ENCODE results near the gene NCBP1. TPM values are rescaled to one million over a fixed set of nuclear protein-coding genes. Genes with fewer than 3 reads are reported as not detected.
A peak's percentile ranks its signal among the peaks of the same experiment; 100 is the strongest.
"Not testable (repeated sequence)": the region's sequence is repeated elsewhere in the genome, so short reads cannot be mapped to it uniquely, and the experiment has no call there.

Gene NCBP1
- total RNA-seq, 1 experiment from 2014 or later = 64.8 TPM

GRCh38 chr9:97672403-97672802 lies 38.8 kb downstream of the NCBP1 start:
- DNase-seq (ENCODE audit: low read depth) = no peak

- DNase-seq (ENCODE audit: low read depth) = no peak
Measured at GRCh38 chr9:97673922-97674321, 40.3 kb downstream of the NCBP1 start.

GRCh38 chr9:97675655-97676054 lies 42.0 kb downstream of the NCBP1 start:
- DNase-seq (ENCODE audit: low read depth) = no peak

- no peak for DNase-seq (ENCODE audit: low read depth)
Measured at GRCh38 chr9:97682242-97682641, 48.6 kb downstream of the NCBP1 start.

- DNase-seq (ENCODE audit: low read depth) = no peak
Measured at GRCh38 chr9:97688654-97689053, 55.0 kb downstream of the NCBP1 start.

- no peak for DNase-seq (ENCODE audit: low read depth)
Measured at GRCh38 chr9:97689401-97690180, 56.0 kb downstream of the NCBP1 start.

GRCh38 chr9:97694769-97695168 lies 61.1 kb downstream of the NCBP1 start:
- DNase-seq (ENCODE audit: low read depth) = no peak

- no peak for DNase-seq (ENCODE audit: low read depth)
Measured at GRCh38 chr9:97695390-97695789, 61.8 kb downstream of the NCBP1 start.

GRCh38 chr9:97695995-97696802 lies 62.6 kb downstream of the NCBP1 start:
- DNase-seq (ENCODE audit: low read depth) = no peak

- peak; percentile 92 for DNase-seq (ENCODE audit: low read depth)
Measured at GRCh38 chr9:97696803-97697601, 63.4 kb downstream of the NCBP1 start, which contains the start of gene XPA. TSS of gene XPA (minus strand) at chr9:97697340. CDS start at chr9:97697292, 48 bp downstream.

- no peak for DNase-seq (ENCODE audit: low read depth)
Measured at GRCh38 chr9:97697837-97698236, 64.2 kb downstream of the NCBP1 start.

GRCh38 chr9:97698865-97699264 lies 65.2 kb downstream of the NCBP1 start:
- no peak for DNase-seq (ENCODE audit: low read depth)

GRCh38 chr9:97699281-97699680 lies 65.7 kb downstream of the NCBP1 start:
- DNase-seq (ENCODE audit: low read depth) = not testable (repeated sequence)

- DNase-seq (ENCODE audit: low read depth) = not testable (repeated sequence)
Measured at GRCh38 chr9:97699824-97700223, 66.2 kb downstream of the NCBP1 start.

GRCh38 chr9:97703437-97704344 lies 70.1 kb downstream of the NCBP1 start:
- DNase-seq (ENCODE audit: low read depth) = peak; percentile 92

- DNase-seq (ENCODE audit: low read depth) = no peak
Measured at GRCh38 chr9:97704345-97704677, 70.7 kb downstream of the NCBP1 start.

- DNase-seq (ENCODE audit: low read depth) = no peak
Measured at GRCh38 chr9:97704851-97705250, 71.2 kb downstream of the NCBP1 start.

GRCh38 chr9:97705354-97705950 lies 71.8 kb downstream of the NCBP1 start:
- DNase-seq (ENCODE audit: low read depth) = peak; percentile 26

GRCh38 chr9:97706246-97706645 lies 72.6 kb downstream of the NCBP1 start:
- DNase-seq (ENCODE audit: low read depth) = no peak

Measured in LHCN-M2 (cell line).